PC-3 (cell line): ENCODE results near the gene HNRNPM. TPM values are rescaled to one million over a fixed set of nuclear protein-coding genes. Genes with fewer than 3 reads are reported as not detected.

Experiments
- ATAC-seq: fragments of 200-7000 bp; cut with Tn5 transposase; 2 replicates; pipeline ENCODE4 v1.9.1; 2020; ENCODE audit warnings: mild to moderate bottlenecking, moderate library complexity
- BruUV-seq: library from RNA; stranded (reverse); fragments of 400-500 nt; replicated peaks from 2 replicates; lab custom pipeline; 2021; lab: Mats Ljungman, UMichigan
- CTCF ChIA-PET: fragments of 300-600 bp; sonication (Branson Sonifier 250); formaldehyde crosslinking; loops from one replicate; lab custom pipeline; 2022; ENCODE audit warnings: antibody characterized with exemption; lab: Charles Lee
- POLR2A ChIA-PET: fragments of 300-600 bp; sonication (Branson Sonifier 250); formaldehyde crosslinking; loops from one replicate; lab custom pipeline; 2022; ENCODE audit warnings: antibody characterized with exemption; ENCODE audit not compliant: unreplicated experiment; lab: Charles Lee
- DNase-seq: peaks from one replicate; pipeline ENCODE4 v3.0.0-alpha.2; 2015
- H2AFZ ChIP-seq: fragments of 300-600 bp; sonication (generic); 2 replicates; pipeline ENCODE4 v1.6.0; 2016; ENCODE audit warnings: antibody characterized with exemption, low read length
- H3F3A ChIP-seq: fragments of 300-600 bp; sonication (generic); one replicate; pipeline ENCODE4 v1.6.0; 2017; ENCODE audit warnings: antibody characterized with exemption, low read length, control low read depth, mild to moderate bottlenecking; ENCODE audit not compliant: unreplicated experiment
- H3K27ac ChIP-seq: fragments of 300-600 bp; sonication (generic); 2 replicates; pipeline ENCODE4 v1.5.1; 2016; ENCODE audit warnings: mild to moderate bottlenecking, low read length
- H3K27me3 ChIP-seq: fragments of 300-600 bp; sonication (generic); 2 replicates; pipeline ENCODE4 v1.6.1; 2016; ENCODE audit warnings: low read length, mixed read lengths
- H3K36me3 ChIP-seq: fragments of 300-600 bp; sonication (generic); 2 replicates; pipeline ENCODE4 v1.6.1; 2016; ENCODE audit warnings: low read depth, mixed run types, low read length, mixed read lengths
- H3K4me1 ChIP-seq: fragments of 300-600 bp; sonication (generic); 2 replicates; pipeline ENCODE4 v1.5.1; 2016; ENCODE audit warnings: low read length; ENCODE audit not compliant: insufficient read depth
- H3K4me2 ChIP-seq: fragments of 300-600 bp; sonication (generic); 2 replicates; pipeline ENCODE4 v1.6.0; 2016; ENCODE audit warnings: low read length
- H3K4me3 ChIP-seq: fragments of 300-600 bp; sonication (generic); 2 replicates; pipeline ENCODE4 v1.5.1; 2016; ENCODE audit warnings: mild to moderate bottlenecking, low read length, mixed read lengths
- H3K79me2 ChIP-seq: fragments of 300-600 bp; sonication (generic); 2 replicates; pipeline ENCODE4 v1.6.1; 2017; ENCODE audit warnings: low read length, mixed read lengths
- H3K9ac ChIP-seq: fragments of 300-600 bp; sonication (generic); 2 replicates; pipeline ENCODE4 v1.6.0; 2016; ENCODE audit warnings: mild to moderate bottlenecking, low read length
- H3K9me2 ChIP-seq: fragments of 300-600 bp; sonication (generic); replicated peaks from 2 replicates; pipeline ENCODE4 v1.6.1; 2016; ENCODE audit warnings: mixed run types, low read length, mixed read lengths
- H3K9me3 ChIP-seq: fragments of 300-600 bp; sonication (generic); 2 replicates; pipeline ENCODE4 v1.6.1; 2016; ENCODE audit warnings: low read length, mixed read lengths
- H4K20me1 ChIP-seq: fragments of 300-600 bp; sonication (generic); 2 replicates; pipeline ENCODE4 v1.6.1; 2016; ENCODE audit warnings: low read length, mixed read lengths
- EZH2 ChIP-seq: fragments of 300-600 bp; sonication (generic); IDR thresholded peaks from one replicate; pipeline ENCODE4 v1.6.1; 2017; ENCODE audit warnings: antibody characterized with exemption, mild to moderate bottlenecking, low read length; ENCODE audit not compliant: unreplicated experiment
- EZH2phosphoT487 ChIP-seq: fragments of 300-600 bp; sonication (generic); IDR thresholded peaks from 2 replicates; pipeline ENCODE4 v1.6.1; 2018; ENCODE audit warnings: mild to moderate bottlenecking, antibody characterized with exemption, low read length, borderline replicate concordance
- intact Hi-C: fragments of 100-400 bp; cut with micrococcal nuclease; formaldehyde crosslinking; loops from 2 replicates; pipeline ENCODE4 v1.9.0; 2023
- total RNA-seq: library from RNA; depleted of rRNA; stranded (reverse); fragments of >200 nt; gene quantifications from 2 replicates; pipeline ENCODE4 v1.2.3, GENCODE V29; 2014
- TF ChIP-seq, protein P1 (sequence below): fragments of 300-600 bp; sonication (generic); conservative IDR thresholded peaks from 2 replicates; pipeline ENCODE4 v1.5.1; 2017; ENCODE audit warnings: antibody characterized with exemption, low read depth, mild to moderate bottlenecking, low read length

HNRNPM gene
- total RNA-seq, 1 experiment from 2014 or later: 165 TPM

DNA sequence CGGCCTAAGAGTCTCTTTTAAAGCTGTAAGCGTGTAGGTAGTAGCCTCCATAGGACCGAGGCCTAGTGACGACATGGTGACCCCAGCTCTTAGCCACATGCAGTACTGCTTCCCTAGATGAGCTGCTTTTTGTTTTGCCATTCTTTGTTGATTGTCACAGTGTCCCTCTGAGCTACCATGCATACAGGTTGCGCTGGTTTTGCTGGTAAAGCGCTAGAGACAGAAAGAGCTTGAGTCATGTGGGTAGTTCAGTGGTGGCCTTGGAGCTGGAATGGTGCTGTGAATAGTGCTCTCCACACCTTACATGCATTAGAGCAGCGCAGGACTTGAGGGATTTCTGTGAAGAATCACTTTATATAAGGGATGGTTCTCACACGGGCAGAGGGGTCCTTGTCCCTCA lies 5.1 kb downstream of the HNRNPM start:
- peaks cover 6% of the 10 kb centered on the region for H3F3A ChIP-seq

DNA sequence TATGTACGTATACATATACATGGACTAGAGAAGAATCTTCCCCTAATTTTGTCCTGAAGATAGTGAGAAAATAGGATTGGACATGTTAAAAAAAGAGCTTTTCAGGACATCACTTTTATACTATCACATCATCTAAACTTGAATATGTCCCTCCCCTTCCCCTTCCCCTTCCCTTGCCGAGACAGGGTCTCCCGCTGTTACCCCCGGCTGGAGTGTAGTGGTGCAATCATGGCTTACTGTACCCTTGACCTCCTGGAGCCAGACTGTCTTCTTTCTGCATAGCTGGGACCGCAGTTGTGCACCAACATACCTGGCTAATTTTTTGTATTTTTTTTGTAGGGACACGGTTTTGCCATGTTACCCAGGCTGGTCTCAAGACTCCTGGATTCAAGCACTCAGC lies 6.6 kb downstream of the HNRNPM start:
- peak overlapping the region; percentile 34 for H3K4me2 ChIP-seq
- H3K9me3 ChIP-seq: no peaks in the 10 kb centered on the region
- peaks cover 86% of the 10 kb centered on the region for H4K20me1 ChIP-seq
- ChIA-PET CTCF (interaction anchor here (0.5 to 1.0 kb wide), 3 partner anchors 27 to 54 kb away, joined by 3 to 4 read pairs (median 3); partner anchors contain the start of gene MARCHF2), POLR2A (interaction anchor here (0.6 kb wide), 1 partner anchor 63 kb away, joined by 3 read pairs; no protein-coding TSS in a partner anchor)
- peaks cover 60% of the 10 kb centered on the region for H3K4me1 ChIP-seq
- H2AFZ ChIP-seq: no peak overlapping the region
- ATAC-seq (no peak; the same call in 1 of the 2 replicates), DNase-seq (no peak)
- H3K36me3 ChIP-seq: peaks cover 50% of the 10 kb centered on the region
- intact Hi-C loops: no loop called here
- H3K9ac ChIP-seq: no peak overlapping the region
- TF ChIP-seq EZH2: no peak
- TF ChIP-seq EZH2phosphoT487: no peak
- TF ChIP-seq, protein P1, sequence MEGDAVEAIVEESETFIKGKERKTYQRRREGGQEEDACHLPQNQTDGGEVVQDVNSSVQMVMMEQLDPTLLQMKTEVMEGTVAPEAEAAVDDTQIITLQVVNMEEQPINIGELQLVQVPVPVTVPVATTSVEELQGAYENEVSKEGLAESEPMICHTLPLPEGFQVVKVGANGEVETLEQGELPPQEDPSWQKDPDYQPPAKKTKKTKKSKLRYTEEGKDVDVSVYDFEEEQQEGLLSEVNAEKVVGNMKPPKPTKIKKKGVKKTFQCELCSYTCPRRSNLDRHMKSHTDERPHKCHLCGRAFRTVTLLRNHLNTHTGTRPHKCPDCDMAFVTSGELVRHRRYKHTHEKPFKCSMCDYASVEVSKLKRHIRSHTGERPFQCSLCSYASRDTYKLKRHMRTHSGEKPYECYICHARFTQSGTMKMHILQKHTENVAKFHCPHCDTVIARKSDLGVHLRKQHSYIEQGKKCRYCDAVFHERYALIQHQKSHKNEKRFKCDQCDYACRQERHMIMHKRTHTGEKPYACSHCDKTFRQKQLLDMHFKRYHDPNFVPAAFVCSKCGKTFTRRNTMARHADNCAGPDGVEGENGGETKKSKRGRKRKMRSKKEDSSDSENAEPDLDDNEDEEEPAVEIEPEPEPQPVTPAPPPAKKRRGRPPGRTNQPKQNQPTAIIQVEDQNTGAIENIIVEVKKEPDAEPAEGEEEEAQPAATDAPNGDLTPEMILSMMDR: no peak
- H3K9me2 ChIP-seq: no peaks in the 10 kb centered on the region
- no TSS peak for BruUV-seq
- H3K27ac ChIP-seq: peak overlapping the region; percentile 30
- peaks cover 99% of the 10 kb centered on the region for H3K79me2 ChIP-seq
- H3F3A ChIP-seq: peaks cover 6% of the 10 kb centered on the region
- 0 out of 2 replicates have a peak overlapping the region, but pooled peaks have one; percentile 2 for H3K4me3 ChIP-seq
- H3K27me3 ChIP-seq: no peaks in the 10 kb centered on the region

More for the DNA sequence above, 5.1 kb downstream of the HNRNPM start:
- no peak for ATAC-seq
- no TSS peak for BruUV-seq
- Histone ChIP-seq H3K4me3 (no peak overlapping the region), H3K36me3 (peaks cover 40% of the 10 kb centered on the region), H3K9me2 (no peaks in the 10 kb centered on the region), H3K79me2 (peaks cover 99% of the 10 kb centered on the region), H3K27me3 (no peaks in the 10 kb centered on the region), H4K20me1 (peaks cover 82% of the 10 kb centered on the region), H3K27ac (no peak overlapping the region), H2AFZ (no peak overlapping the region), H3K9me3 (no peaks in the 10 kb centered on the region), H3K4me2 (peak overlapping the region; percentile 9), H3K9ac (no peak overlapping the region), H3K4me1 (peaks cover 65% of the 10 kb centered on the region)
- ChIA-PET CTCF (interaction anchor here (0.6 kb wide), 1 partner anchor 34 kb away, joined by 12 read pairs; no protein-coding TSS in a partner anchor), POLR2A (interaction anchor here (0.6 kb wide), 1 partner anchor 115 kb away, joined by 3 read pairs; no protein-coding TSS in a partner anchor)
- intact Hi-C loops: no loop called here
- DNase-seq: peak; percentile 62
- TF ChIP-seq EZH2phosphoT487: no peak
- TF ChIP-seq, protein P1: no peak
- no peak for TF ChIP-seq EZH2

DNA sequence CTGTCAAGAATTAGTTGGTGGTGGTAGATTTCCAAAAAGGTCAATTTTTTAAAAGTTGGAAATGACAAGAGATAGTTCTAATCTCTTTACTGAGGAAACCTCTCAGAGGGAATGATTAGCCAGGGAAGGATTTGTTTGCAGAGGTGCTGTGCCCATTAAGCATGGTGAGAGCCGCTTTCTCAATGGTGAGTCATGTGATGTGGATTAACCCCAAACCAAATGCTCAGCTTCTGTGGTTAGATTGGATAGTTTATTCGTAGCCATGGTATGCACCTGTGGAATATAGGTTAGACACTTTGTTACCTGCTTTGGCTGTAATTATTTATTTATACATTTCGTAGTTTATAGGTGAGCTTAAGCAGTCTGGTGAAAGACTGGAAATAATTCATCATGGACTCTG lies 7.1 kb downstream of the HNRNPM start:
- Histone ChIP-seq H2AFZ (no peak overlapping the region), H3K4me3 (0 out of 2 replicates have a peak overlapping the region, but pooled peaks have one; percentile 2), H3K9ac (no peak overlapping the region), H3K27ac (peak overlapping the region; percentile 30), H3K36me3 (peaks cover 51% of the 10 kb centered on the region), H3K27me3 (no peaks in the 10 kb centered on the region), H4K20me1 (peaks cover 86% of the 10 kb centered on the region), H3K9me2 (no peaks in the 10 kb centered on the region), H3K4me2 (peak overlapping the region; percentile 34), H3K4me1 (peaks cover 58% of the 10 kb centered on the region), H3F3A (peaks cover 6% of the 10 kb centered on the region), H3K9me3 (no peaks in the 10 kb centered on the region), H3K79me2 (peaks cover 99% of the 10 kb centered on the region)
- TF ChIP-seq EZH2 (no peak), EZH2phosphoT487 (no peak)
- TF ChIP-seq, protein P1: no peak
- ChIA-PET POLR2A (interaction anchor here (0.6 kb wide), 2 partner anchors 17 to 62 kb away, joined by 3 read pairs; no protein-coding TSS in a partner anchor), CTCF (interaction anchor here (0.5 to 1.0 kb wide), 4 partner anchors 28 to 129 kb away, joined by 3 to 9 read pairs (median 4); partner anchors contain the start of gene MARCHF2)
- DNase-seq (peak; percentile 96), ATAC-seq (peak; percentile 85)
- no TSS peak for BruUV-seq
- intact Hi-C loops: no loop called here
